GM21576 (cell line): Measurements from ENCODE around the gene NAV3.

Source experiments
- ATAC-seq: cut with Tn5 transposase; IDR thresholded peaks from one replicate; pipeline ENCODE4 v1.9.1; 2021; ENCODE audit warnings: mild to moderate bottlenecking, moderate library complexity; ENCODE audit not compliant: unreplicated experiment

The NAV3 gene

GRCh38 chr12:77973579-77973978 lies 142.9 kb downstream of the NAV3 start:
- no peak for ATAC-seq

- ATAC-seq, result no peak
Observed at GRCh38 chr12:77974645-77975044, 144.0 kb downstream of the NAV3 start.

- no peak for ATAC-seq
Observed at GRCh38 chr12:77979597-77980250, 149.0 kb downstream of the NAV3 start.

GRCh38 chr12:77980782-77981181 lies 150.1 kb downstream of the NAV3 start:
- no peak for ATAC-seq

GRCh38 chr12:77983859-77984258 lies 153.2 kb downstream of the NAV3 start:
- no peak for ATAC-seq

GRCh38 chr12:77992760-77993159 lies 162.1 kb downstream of the NAV3 start:
- ATAC-seq, result no peak

- ATAC-seq, result no peak
Observed at GRCh38 chr12:77993658-77994057, 163.0 kb downstream of the NAV3 start.

GRCh38 chr12:77995436-77996167 lies 164.9 kb downstream of the NAV3 start:
- ATAC-seq, result peak; percentile 80

GRCh38 chr12:77996670-77997069 lies 166.0 kb downstream of the NAV3 start:
- ATAC-seq, result no peak

GRCh38 chr12:77998236-77998786 lies 167.6 kb downstream of the NAV3 start:
- no peak for ATAC-seq

GRCh38 chr12:77999074-77999715 lies 168.5 kb downstream of the NAV3 start:
- peak; percentile 82 for ATAC-seq

- no peak for ATAC-seq
Observed at GRCh38 chr12:78002878-78003277, 172.2 kb downstream of the NAV3 start.

- no peak for ATAC-seq
Observed at GRCh38 chr12:78004249-78005093, 173.8 kb downstream of the NAV3 start.

GRCh38 chr12:78005094-78005492 lies 174.4 kb downstream of the NAV3 start:
- ATAC-seq, result no peak

- ATAC-seq, result no peak
Observed at GRCh38 chr12:78007173-78007572, 176.5 kb downstream of the NAV3 start.

GRCh38 chr12:78009031-78009430 lies 178.3 kb downstream of the NAV3 start:
- no peak for ATAC-seq

- ATAC-seq, result no peak
Observed at GRCh38 chr12:78018171-78018910, 187.6 kb downstream of the NAV3 start.

GRCh38 chr12:78018939-78019338 lies 188.2 kb downstream of the NAV3 start:
- no peak for ATAC-seq

GRCh38 chr12:78028426-78028825 lies 197.7 kb downstream of the NAV3 start:
- no peak for ATAC-seq

- ATAC-seq, result no peak
Observed at GRCh38 chr12:78034025-78034424, 203.3 kb downstream of the NAV3 start.
